Skin of body (tissue), 2 donors: ENCODE results near the gene DUSP9. TPM values are rescaled to one million over a fixed set of nuclear protein-coding genes. Genes with fewer than 3 reads are reported as not detected.

Experiments
- DNase-seq: peaks from one replicate; lab custom pipeline; 2025; lab: John Stamatoyannopoulos, UW
- total RNA-seq: library from RNA; depleted of rRNA; stranded (reverse); fragments of >200 nt; gene quantifications from one replicate; pipeline ENCODE4 v1.2.3, GENCODE V29; 2014

DUSP9 gene
- total RNA-seq, 1 donor from 2014 or later = 0.10 TPM

DNA sequence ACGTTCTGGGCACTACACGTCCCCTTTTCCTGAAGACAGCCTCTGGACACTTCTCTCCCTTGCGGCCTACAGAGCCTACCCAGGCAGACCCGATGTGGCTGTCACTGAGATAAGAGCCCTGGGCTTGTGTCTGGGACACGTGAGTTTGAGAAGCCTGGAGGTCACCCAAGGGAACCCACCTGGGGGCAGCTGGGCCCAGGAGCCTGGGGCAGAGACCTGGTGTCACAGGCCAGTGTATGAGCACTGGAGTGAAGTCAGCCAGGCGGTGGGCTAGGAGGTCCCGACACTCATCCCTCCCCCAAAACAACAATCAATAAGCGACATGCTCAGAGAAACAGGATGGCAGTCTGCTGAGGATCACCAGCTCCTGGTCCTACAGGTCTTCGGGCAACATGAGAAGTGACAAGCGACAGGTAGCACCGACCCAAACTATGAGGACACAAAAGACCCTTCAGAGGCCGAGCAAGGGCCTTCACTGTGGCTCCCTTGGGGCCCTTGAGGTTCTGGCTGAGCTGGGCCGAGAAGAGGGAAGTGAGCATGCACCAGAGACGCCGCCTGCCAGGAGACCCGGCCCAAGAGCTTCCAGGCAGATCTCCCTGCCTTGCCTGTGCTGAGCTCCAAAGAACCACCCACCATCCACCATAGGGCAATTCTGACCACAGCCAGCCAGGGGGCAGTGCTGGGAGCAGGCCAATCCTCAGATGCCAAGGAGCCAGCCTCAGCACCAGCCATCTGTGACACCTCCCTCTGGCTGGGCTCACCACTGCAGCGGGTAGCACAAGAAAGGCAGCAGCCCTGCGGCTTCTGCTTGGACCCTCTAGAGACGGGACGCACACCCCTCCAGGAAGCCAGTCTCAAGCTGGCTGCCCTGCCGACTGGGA is 11.0 kb upstream of the DUSP9 start:
- DNase-seq = no peak

DNA sequence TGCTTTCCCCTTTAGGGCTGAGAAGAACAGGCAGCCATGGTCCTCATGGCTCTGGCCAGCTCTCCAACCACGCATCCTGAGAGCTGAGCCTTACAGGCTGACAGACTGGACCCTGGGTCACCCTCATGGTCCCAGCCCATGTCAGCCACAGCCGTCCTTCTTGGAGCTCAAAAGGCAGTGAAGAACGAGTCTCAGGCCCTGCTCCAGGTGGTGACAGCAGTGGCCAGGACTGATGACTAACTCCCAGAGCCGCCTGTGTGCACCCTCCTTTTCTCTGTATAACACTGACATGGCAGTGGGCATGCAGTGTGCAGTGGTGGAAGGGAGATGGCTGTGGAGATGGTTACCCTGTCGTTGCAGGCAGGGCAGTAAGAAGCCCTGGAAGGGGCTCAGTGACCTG is 10.3 kb upstream of the DUSP9 start:
- no peak for DNase-seq

DNA sequence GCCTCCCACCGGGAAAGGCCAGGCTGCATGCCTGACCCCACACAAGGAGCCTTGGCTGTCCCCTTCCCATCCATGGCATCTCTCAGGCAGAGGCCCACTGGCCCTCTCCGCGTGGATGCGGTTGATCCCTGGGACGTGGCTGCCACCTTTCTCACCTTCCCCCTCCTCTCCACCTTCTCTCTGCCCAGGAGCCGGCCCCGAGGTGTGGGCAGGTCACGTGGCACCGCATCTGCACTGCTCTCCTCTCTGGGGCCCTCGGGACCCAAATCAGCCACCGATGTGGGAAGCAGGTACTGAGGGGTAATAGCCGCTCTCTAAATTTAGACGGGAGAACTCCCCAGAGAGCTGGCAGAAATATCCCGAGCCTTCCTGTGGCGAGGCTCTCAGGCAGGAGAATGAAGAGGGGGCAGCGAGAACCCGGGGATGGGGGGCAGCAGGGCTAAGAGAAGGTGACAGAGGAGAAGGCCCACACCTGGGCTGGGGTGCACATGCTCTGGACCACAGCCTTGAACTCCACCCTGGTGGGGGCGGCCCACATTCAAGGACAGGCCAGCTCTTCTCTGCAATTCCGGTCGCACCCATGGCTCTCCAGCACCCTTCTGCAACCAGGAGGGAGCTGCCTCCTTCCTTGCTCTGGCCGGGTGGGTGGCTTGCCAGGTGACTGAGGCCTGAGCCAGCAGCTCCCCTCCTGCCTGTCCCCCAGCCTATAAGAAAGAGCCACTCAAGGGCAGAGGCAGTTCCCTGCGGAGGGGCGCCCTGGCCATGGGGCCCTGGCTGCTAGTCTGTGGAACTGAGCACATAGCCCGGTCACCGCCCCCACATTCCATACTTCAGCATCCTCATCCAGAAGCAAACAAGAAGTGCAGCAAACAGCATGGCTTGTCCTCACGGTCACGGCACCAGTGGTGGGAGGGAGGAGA is 9.6 kb upstream of the DUSP9 start:
- no peak for DNase-seq

DNA sequence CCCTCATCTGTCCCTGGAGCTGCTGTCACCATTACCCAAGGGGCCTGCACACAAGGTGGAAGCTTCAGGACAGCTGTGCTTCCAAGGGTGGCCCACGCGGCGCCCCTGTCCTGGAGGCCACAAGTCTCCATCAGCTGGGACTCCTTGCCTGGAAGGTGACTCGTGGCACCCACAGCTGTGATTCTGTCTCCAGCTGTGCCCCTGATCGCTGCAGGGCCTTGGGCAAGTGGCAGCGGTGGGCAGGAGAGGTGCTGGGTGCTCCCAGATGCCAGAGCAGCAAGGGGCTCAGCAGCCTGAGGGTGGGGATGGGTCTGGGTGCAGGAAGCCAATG is 9.0 kb upstream of the DUSP9 start:
- DNase-seq = no peak

DNA sequence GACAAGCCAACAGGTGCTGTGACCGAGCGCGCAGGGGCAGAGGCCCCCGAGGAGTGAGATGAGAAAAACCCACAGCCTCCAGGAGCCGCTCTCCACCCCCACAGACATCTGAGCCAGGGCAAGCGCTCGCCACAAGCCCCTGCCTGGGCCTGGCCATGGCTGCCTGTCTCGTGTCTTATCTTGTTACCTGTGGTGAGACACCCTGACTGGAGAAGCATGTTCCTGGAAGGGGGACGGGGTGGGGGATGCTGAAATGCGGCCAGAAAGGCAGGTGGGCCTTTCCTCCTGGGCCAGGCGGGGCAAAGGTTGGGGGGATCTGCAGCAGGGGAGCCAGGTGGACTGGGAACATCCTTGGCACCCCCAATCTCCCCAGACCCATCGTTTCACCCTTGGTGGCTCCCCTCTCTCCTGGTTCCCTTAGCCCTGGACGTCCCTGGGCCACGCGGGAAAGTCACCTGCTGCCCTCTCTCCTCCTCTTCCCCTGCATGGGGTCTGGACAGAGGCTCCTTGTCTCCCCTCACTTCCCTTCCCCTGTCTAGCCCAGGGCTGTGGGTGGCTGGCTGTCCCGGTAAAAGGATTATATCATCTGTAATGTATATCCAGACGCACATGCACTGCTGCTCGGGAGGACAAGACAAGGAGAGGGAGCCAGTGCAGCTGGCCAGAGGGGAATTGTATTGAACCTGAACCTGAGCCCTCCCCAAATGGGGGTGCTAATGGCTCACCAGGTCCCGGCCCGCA is 8.4 kb upstream of the DUSP9 start:
- DNase-seq = no peak

DNA sequence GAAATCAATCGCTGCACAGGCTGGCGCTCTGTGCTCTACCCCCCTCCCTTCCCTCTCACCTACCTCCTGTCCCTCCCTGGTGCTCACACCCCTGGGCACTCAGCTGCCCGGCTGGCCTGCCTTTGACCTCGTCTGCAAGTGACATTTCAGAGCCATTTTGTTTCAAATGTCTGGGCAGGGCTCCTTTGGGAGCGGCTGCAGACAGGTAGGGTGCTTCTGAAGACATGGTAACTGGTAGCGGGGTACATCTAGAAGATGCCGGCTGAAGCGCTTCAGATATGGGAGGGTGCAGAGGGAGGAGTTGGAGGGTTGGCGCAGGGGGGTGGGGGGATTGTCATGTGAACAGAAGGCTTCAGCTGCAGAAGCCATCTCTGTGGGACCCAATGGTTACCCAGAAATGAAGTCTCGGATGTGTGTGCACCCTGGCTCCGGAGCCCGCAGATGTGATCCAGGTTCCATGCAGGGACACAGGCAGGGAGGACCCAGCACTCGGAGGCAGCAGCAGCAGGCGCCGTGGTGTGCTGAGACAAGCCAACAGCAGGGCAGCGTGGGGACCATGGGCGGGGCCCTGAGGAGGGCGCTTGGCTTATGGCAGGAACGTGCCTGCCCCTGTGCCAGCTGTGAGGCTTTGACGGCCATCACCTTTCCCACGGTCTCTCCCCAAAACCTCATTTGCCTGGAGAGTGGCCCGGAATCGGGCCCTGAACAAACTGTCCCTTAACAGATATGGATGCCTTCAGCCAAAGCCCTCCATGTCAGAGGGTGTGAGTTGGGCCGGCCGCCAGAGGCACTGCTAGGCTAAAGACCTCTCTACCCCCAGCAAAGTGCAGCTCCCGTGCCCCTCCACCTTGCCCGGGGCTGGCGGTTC is 7.6 kb upstream of the DUSP9 start:
- DNase-seq = no peak

DNA sequence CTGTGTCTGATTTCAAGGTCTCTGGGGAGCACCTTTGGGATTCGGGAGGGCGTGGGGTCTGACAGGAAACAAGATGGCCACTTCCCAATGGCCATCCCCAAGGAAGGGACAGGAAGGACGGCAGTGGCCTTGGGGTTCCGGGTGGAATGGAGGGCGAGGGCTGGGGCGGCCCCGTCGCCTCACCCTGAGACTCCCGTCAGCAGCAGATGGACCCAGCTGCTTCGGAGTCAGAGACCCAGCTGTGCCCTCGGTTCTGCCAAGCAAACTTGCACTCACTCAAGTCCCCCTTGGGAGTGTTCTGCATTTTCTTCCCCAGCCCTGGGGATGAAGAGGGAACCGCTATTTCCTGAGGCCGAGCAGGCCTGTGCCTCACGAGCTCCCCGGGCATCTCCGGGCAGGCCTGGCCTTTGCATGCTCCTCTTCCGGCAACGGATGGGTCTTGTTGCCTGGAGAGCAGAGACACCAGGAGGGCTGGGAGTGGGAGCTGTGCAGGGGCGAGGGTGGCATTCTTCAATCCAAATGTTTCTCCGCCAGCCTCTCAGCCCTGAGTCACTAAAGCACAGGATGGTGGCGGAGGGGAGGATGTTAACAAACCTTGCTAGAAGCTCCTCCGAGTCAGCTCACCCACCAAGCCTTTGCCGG is 6.8 kb upstream of the DUSP9 start:
- DNase-seq = no peak

DNA sequence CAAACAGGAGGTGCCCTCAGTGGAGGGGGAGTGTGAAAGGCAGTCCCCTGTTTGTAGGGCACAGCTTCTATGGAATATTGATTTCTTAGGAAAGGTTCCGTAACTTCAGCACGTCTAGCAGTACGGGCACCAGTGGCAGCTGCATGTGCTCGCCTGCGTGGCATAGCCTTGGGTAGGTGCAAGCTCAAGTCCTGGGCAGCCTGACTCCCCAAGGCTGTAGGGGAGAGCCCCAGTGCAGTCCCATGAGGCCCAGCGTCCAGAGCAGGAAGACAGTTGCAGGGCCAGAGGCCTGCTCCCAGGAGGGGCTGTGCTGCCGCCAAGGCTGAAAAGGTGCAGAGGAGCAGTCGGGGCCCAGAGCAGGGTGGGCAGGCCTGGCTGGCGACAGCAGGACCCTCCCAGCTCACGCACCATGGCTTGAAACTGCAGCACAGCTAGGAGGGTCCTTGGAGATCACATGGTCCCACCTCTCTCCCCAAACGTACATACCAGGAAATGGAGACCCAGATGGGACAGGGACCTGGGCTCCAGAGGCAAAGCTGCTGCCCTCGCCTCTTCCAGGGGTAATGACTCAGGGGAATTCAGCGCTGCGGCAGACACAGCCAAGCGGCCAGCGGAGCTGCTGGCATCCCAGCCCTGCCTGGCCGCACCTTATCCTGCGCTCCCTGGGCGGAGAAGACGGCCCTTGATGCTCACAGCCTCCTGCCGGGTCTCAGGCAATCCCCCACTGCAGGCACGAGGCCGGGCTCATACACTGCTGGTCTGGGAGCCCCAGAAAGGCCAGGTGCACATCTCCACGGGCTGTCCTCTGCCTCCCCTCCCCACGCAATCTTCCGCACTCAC is 6.0 kb upstream of the DUSP9 start:
- no peak for DNase-seq

DNA sequence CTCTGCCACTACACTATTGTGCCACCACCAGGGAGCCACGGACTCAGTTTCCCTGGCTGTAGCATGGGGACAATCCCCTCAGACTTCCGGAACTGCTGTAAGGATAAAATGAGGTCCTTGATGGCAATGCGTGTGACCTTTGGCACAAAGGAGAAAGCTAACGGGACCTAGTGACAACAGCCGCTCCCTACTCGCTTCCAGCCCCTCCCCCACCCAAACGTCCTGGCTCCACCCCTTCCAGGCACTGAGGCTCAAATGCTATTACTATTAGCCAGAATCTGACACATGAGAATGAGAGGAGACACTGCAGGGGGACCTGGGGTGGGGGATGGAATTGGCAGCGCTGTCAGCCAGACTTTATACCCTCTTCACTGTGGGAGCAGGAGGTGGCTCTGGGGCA is 5.4 kb upstream of the DUSP9 start:
- DNase-seq = no peak

DNA sequence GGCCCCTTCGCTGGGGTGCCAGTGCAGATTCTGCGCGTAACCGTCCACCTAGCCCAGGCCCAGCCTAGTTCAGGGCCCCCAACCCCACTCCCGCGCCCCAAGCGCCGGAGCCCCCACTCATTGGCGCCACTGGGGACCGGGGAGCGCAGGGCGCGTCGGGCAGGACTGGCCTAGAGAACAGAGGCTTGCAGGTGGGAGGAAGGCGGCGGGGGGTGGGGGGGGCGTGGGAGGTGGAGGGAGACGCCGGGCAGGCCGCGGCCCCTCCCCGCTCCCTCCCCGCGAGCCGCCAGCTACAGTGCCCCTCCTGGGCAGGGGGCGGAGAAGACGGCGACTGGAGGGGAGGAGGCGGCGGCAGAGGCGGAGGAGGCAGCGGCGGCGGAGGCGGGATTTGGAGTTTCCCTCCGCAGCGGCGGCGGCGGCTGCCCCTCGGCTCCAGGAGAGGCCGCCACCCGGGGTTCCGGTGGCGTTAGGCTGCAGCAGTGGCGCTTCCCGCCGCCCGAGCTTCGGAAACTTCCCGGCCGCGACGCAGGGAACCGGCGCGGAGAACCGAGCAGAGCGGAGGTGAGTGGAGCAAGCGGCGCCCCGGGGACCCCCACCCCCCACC is 4.8 kb upstream of the DUSP9 start:
- no peak for DNase-seq

DNA sequence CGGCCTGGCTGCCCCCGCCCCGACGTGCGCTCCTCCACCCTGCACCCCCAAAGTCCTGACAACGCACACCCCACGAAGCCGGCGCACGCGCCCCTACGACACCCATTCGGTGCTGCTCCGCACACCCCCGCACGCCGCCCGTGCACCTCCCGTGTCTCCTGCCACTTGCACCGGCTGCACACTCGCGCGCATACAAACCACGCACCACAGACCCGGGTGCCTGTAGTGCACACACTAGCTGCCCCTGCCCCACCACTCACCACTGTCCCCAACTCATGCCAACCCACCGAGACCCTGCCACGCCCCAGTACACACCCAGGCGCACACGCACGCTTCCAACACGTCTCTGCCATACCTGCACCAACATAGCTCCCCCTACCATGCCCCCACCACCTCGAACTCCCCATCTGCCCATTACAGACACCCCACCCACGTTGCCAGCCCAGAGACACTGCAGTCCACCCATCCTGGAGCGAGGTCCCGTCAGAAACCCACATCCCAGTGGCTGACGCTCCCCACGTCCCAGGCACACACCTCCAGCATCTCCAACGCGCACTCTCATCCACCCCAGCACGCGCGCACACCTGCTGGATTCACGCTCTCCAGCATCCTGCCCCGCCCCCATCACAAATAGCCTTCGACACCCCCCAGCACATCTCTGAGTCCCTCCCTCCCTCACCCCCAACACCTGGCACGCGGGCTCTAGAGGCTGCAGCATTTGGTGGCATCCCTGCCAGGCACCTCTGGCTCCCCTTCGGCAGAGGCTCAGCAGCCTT is 4.2 kb upstream of the DUSP9 start:
- DNase-seq = no peak

DNA sequence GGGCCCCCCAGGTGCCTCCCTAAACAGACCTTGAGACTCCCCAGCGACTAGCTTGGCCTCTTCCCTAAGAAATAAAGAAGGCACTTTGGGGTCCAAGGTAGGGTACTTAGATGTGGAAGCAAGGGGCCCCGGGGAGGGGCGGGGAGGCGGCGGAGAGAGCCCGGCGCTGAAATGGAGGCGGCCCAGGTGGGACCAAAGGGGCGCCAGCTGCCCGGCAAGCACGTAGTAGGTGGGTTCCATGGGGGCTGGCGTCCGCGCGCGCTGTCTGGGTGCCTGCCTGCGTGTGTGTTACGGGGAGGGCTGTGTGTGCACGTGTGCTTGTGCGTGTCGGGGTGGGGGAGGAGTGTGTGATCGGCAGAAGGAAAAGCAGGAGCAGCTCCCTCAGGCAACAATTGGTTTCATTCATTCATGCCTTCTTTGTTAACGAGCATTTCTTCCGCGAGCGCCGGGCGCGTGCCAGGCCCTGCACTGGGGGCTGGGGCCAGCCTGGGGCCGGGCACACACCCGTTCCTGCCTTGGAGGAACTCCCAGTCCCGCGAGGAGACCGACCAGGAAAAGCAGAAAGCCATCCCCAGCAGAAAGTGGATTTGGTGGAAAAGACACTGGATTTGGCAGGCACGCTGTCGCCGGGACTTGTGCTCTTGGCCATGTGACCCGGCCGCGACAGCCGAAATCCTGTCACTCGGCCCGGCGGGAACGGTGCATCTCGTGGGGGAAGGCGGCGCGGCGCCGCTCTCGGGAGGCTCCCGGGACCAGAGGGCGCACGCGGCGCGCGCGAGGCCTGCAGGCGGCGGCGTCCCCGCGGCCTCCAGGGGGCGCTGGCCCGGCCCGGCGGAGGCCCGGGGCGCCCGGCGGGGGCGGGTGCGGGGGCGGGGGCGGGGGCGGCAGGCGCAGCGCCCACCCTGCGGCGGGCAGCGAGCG is 3.3 kb upstream of the DUSP9 start:
- DNase-seq = no peak

DNA sequence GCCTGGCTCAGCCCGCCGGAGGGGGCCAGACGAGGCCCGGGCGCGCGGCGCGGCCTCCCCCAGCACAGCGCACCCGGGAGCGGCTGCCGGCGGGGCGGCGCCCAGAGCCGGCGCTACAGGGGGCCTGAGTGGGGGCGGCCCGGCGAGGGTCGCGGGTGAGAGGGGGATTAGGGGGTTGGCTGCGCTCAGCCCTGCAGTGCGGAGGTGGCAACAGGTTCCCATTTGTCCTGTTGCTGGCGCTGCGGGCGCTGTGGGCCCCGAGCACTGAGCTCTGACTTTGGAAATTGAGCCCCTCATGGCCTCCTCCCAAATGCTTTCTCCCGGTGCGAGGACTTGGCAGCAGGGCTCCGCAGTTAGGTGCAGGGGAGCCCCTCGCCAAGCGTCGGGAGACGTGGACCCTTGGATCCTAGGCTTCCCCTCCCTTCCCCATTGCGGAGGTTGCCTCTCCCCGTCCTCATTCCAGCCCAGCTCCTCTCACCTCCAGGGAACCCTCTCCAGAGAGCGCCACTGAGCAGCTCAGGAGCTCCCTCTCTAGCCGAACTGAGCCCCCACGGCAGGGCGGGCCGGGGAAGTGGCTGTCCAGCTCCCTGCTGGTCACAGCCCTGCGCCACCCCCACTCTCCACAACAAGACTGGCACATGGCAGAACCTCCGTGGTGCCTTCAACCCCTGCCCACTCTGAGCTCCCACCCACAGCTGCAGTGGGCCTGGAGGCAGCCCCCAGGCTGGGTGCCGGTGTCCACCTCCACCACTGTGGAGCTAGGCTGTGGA is 2.5 kb upstream of the DUSP9 start:
- no peak for DNase-seq

DNA sequence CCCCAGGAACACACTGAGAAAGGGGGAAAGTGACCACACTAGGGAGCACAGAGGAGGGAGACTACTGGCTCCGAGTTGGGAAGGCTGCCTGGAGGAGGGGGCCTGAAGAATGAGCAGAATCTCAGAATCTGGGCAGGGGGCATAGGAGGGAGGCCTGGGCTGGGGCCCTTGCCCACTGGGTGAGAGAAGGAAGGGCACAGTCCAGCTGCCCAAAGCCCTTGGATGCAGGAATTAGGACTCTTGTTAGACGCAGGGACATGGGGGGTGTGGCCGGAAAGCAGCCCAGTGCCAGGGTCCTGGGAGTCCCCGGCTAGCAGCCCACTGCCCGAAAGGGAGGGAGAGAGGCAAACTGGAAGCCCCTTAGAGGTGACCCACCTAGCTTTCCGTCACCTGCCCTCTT is 1.9 kb upstream of the DUSP9 start:
- no peak for DNase-seq

DNA sequence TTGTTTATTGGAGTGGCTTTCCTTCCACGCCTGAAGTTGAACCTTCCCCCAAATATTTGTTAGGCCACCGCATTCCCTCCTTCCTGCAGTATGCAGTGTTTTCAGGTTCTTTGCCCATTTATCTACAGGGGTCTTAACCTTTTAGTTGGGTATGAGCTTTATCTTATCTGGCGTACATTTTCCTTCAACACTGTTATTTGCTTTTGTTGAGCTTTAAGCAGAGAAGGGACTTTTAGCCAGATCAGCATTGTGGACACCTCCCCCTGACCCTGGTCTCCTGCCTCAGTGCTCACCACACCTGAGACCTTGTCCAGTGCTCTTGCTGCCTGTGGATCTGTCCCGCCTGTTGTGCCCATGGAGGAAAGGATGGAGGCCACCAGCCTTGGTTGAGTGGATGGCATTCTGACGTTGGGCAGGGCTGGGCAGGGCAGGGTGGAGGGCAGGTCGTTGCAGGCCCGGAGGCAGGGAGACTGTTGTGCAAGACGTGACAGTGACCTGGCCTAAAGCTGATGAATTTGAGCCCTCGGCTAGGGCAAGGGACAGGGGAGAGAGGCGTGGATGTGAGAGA is 998 bp upstream of the DUSP9 start:
- DNase-seq = no peak
